NT2/D1 (cell line): ENCODE results near the gene CCDC70.

Experiments used
- SUZ12 ChIP-seq: IDR thresholded peaks from 2 replicates; pipeline ENCODE4 v1.6.1; 2011; ENCODE audit not compliant: insufficient read length, insufficient read depth; ENCODE audit errors: extremely low read depth
- YY1 ChIP-seq: IDR thresholded peaks from 2 replicates; pipeline ENCODE4 v1.6.1; 2011; ENCODE audit not compliant: insufficient read length, insufficient read depth
- ZNF274 ChIP-seq: IDR thresholded peaks from 2 replicates; pipeline ENCODE4 v1.6.1; 2011; ENCODE audit warnings: mild to moderate bottlenecking, low read depth, low read length

DNA sequence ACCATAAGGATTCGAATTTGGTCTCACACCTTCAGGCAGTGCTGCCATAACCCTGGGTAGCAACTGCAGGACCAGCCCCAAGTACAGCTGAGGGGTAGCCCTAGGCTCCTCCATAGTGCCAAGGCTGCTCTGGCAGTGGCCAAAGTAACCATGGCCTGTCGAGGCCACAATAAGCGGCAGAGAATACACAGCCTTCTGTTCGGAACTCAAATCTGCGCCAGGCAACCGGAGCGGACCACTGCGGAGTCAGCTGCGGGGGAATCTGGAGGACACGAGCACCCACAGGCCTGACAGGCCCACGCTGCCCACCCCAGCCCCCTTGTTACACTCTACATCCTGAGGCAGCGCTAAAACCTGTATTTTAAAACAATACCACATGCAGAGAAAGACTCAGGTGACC lies 48.7 kb downstream of the CCDC70 start:
- TF ChIP-seq SUZ12: no peak
- no peak for TF ChIP-seq ZNF274
- no peak for TF ChIP-seq YY1
